NCI-H1048 (cell line): ENCODE measurements around the gene RFK.

Experiments
- DNase-seq: peaks from one replicate; lab custom pipeline; 2025; lab: John Stamatoyannopoulos, UW

Gene RFK

DNA sequence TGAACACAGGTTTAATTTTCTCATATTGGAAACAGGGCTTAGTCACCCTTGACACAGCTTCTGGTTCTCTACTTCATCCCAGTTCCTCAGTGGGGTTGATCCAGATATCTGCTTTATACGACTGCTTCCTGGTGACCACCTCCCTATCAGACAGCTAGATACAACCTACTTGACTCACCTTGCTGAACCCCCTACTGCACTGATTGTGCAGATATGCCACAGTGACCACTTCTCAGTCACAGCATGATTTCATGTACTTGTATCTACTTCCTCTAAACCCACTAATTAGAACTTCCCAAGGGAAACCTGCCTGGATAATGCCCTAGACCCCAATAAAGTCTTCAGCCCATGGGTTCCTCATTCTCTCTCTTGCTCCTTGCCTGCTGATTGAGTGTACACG, 18.4 kb upstream of the RFK start:
- DNase-seq, result no peak

DNA sequence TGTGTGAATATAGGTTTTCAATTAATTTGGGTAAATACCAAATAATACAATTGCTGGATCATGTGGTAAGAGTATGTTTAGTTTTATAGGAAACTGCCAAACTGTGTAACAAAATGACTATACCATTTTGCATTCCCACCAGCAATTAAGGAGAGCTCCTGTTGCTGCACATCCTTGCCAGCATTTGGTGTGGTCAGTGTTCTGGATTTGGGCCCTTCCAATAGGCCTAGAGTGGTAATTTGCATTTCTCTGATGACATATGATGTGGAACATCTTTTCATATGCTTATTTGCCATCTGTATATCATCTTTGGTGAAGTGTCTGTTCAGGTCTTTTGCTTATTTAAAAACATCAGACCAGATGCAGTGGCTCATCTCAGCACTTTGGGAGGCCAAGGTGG, 11.6 kb upstream of the RFK start:
- no peak for DNase-seq

DNA sequence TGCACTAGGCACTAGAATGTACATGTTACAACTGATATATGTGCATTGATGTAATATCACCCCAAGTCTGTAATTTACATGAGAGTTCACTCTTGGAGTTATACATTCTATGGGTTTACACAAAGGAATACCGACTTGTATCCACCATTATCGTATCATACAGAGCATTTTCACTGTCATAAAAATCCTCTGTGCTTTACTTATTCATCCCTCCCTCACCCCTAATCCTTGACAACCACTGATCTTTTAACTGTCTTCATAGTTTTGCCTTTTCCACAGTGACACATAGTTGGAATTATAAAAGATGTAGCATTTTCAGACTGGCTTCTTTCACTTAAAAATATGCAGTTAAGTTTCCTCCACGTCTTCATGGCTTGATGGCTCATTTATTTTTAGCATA, 11.1 kb upstream of the RFK start:
- DNase-seq, result no peak

DNA sequence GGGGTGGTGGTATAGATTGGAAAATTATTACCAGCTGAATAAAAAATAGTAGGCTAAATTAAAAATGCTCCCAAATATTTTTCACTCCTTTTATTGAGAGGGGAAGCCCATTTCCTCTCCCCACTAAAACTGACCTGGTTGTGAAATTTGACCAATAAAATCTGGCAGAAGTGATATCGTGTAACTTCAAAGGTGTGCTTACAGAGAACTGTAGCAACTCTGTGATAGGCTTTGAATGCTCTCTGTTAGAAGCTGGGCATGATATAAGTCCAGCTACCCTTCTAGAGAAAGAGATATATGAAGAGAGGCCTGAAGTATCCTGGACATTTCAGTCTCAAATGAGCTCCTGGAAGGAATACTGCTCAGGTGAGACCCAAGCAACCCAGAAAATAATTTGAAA, 10.2 kb upstream of the RFK start:
- no peak for DNase-seq

DNA sequence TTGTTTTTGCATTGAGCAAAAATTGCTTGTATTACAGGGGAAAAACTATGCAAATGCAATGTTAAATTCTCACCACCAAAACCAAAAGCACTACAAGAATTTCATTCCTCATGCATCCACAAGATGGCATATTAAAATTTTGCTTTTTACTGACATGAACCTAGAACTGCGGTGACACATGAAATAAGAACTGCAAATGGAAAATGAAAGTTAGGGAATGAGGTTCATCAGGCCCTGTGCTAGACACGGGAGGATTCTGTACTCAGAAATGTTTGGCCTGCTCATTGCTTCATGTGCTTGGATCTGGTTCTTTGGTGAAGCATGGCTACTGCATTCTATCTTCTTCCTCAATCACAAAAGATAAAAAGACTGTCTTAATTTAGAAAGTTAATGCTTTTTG, 9.1 kb upstream of the RFK start:
- DNase-seq, result no peak

DNA sequence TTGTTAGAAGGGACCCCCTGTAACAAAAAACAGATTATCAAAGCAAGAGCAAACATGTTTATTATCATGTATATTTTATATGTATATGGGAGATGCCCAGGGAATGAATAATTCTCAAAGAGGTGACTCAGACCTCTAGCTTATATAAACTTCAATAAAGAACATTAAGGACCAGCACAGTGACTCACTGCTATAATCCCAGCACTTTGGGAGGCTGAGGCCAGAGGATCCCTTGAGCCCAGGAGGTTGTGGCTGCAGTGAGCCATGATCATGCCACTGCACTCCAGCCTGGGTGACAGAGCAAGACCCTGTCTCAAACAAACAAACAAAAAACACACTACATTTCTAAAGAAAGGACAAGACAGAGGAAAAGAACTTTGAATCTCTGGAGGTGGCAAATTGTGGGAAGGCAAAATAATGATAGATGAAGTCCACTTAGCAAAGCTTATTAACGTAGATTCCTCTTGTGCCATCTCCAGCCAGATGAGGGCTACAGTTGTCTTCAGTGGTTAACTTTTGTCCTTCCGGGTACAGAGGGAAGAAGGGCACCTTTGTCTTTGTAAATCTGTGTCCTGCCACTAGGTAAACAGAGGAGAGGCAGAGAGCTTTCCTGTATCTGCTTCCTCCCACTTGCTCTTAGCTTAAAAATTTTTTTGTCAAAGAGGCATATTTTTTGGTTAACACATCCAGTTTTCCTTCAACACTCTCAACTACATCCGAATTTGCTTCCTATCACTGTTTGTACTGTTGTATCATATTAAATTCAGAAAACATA, 7.5 kb upstream of the RFK start:
- no peak for DNase-seq

DNA sequence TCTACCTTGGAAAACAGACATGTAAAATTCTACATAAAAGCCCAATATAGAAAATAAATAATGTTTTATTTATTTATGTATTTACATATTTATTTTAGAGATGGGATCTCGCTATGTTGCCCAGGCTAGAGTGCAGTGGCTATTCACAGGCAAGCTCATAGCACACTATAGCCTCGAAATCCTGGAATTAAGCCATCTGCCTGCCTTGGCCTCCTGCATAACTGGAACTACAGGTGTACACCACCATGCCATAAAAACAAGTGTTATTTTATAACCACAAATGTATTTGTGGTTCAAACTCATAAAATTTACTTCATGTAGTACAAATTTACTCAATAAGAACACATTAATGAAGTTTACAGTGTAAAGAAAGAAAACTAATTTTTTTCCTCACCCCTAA, 7.0 kb upstream of the RFK start:
- DNase-seq, result no peak

DNA sequence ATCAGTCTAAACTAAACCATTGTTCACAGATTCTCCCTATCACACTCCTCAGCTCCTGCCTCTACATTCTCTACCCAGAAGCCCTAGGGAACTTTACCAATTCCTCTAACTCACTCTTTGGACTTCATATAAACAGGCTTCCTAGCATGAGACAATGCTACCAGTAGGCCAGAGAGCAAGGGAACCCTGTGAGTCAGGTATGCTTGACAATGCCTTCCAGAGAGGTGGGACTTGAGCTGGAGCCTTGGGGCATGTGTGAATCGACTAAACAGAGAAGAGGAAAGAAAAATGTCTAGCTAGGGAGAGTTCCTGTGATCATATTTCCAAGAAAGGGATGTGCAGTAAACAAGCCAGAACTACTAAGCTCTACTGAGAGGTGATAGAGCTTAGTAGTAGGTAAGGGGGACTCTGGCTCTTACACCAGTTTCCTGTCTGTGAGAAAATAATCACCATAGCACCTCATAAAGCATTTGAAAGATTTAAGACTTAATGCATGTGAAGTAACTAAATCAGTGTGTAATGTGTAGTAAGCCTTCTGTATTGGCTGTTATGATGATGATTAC, 6.4 kb upstream of the RFK start:
- no peak for DNase-seq

DNA sequence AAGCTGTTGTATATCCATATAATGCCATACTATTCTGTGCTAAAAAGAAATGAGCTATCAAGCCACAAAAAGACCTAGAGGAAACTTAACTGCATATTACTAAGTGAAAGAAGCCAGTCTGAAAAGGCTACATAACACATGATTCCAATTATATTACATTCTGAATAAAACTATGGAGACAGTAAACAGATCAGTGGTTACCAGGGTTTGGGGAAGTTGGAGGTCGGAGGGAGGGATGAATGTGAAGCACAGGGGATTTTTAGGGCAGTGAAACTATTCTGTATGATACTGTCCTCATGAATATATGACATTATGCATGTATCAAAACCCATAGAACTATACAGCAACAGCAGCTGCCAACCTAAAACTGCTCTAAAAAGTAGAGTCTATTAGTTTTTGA, 5.6 kb upstream of the RFK start:
- no peak for DNase-seq

DNA sequence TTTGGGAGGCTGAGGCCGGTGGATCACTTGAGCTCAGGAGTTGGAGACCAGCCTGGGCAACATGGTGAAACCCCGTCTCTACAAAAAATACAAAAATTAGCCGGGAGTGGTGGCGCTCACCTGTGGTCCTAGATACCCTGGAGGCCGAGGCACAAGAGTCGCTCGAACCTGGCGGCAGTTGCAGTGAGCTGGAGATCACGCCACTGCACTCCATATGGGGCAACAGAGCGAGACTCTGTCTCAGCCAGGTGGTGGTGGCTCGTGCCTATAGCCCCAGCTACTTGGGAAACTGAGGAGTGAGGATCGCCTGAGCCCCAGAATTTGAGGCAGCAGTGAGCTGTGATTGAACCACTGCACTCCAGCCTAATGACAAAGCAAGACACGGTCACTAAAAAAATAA, 2.4 kb upstream of the RFK start:
- DNase-seq, result no peak

DNA sequence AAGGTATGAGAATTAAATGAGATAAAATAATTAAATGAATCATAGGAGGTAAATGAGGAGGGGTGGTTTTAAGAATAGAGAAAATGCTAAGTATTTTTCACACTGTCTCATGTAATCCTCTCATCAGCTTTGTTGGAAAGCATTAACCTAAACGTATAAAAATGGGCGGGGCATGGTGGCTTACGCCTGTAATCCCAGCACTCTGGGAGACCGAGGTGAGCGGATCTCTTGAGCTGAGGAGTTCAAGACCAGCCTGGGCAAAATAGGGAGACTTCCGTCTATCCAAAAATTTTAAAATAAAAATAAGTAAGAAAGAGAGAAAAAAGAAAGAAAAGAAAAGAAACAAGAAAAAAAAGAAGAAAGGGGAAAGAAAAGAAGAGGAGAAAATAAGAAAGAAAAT, 1.9 kb upstream of the RFK start:
- no peak for DNase-seq

DNA sequence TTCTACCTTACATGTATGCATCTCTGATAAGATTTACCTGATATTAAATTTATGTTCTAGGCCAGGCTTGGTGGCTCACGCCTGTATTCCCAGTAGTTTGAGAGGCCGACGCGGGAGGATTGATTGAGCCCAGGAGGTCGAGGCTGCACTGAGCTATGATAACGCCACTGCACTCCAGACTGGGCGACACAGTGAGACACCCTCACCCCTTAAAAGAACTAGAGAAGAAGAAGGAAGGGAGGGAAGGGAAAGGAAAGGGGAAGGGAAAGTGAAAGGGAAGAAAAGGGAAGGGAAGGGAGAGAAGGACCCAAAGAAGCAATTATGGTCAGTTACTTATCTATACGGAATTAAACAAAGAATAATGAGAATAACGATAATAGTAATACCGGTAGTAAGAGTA, 1.2 kb upstream of the RFK start:
- no peak for DNase-seq

DNA sequence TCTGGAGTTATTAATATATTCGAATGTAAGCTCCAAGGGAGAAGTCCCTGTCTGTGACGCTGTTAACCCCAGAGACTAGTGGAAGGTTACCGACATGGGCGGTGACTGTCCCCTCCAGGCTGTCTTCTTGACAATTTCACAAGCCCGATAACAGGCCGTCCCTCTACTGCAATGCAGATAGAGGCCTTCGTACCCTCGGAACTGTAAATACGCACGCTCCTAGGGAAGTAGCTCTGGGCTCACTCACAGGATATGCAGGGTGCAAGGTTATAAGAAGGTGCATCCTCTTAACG, 680 bp upstream of the RFK start:
- no peak for DNase-seq

DNA sequence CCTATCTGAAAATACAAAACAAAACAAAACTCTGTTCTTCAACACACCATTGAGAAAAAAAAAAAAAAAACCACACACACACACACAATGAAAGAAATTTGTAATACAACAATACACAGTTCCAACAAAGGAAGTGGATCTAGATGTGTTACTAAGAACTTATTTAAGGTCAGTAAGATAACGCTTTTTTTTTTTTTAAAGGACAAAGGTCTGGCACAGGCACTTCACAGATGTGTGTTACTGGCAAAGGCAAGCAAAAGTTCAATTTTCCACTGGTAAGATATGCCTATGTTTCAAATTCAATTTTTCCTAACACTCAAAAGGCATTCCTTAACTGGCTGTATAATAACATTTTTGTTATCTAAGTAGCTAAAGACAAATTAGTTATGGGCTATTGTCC, 3.6 kb downstream of the RFK start:
- no peak for DNase-seq

DNA sequence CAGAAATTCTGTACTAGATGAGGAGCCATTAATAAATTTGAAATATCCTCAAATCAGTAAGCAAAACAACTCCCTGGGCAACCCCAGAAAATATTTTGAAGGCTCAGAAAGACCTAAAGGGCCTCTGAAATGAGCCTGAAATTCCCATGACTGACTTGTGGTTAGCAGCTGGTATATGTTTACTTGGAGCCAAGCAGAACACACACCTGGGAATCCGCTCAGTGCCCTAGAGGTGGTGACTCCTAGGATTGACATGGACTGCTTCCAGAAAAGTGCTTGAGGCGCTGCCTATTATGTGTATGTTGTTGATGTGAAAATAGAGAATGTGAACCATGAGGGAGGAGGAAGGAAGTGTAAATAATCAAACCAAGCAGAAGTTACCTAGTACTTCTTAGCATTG, 14.7 kb downstream of the RFK start:
- no peak for DNase-seq

DNA sequence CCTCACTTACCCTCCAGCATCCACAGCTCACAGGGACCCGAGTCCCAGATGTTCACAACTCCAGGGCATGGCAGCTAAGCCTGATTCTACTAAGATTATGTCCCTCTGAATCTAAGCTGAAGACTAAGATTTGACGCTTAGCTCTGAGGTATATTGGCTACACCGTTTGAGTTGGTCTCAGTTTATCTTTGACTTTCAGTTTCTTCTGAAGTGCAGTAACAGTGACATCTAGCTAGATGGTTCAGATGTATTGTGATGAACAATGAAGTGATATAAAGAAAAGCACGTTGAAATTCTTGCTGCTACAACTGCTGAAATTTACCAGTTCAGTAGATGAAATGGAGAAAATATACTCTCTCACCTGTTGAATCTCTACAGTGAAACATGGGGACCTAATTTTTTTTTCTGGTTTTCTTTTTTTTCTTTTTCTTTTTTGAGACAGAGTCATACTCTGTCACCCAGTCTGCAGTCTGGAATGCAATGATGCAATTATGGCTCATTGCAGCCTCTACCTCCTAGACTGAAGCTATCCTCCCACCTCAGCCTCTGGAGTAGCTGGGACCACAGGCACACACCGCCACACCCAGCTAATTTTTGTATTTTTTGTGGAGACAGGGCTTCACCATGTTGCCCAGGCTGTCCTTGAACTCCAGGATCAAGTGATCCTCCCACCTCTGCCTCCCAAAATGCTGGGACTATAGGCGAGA, 15.7 kb downstream of the RFK start:
- no peak for DNase-seq

DNA sequence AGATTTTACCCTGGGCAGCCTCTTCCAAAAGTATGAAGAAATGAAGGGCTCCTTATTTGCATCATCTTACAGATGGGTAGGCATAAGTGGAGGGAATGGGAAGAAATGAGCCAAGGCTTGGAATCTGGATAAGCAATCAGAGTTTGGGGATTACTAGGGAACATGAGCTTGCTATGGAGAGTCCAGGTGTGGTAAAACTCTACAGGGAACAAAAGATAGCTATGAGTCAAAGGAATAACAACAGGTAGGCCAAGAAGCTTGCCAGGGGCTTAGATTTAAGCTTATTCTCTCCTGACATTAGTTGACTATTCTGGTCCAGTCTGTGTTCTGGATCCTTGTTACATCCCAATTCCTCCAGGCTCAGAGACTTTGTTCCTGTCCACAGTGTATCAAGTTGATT, 16.4 kb downstream of the RFK start:
- DNase-seq, result no peak

DNA sequence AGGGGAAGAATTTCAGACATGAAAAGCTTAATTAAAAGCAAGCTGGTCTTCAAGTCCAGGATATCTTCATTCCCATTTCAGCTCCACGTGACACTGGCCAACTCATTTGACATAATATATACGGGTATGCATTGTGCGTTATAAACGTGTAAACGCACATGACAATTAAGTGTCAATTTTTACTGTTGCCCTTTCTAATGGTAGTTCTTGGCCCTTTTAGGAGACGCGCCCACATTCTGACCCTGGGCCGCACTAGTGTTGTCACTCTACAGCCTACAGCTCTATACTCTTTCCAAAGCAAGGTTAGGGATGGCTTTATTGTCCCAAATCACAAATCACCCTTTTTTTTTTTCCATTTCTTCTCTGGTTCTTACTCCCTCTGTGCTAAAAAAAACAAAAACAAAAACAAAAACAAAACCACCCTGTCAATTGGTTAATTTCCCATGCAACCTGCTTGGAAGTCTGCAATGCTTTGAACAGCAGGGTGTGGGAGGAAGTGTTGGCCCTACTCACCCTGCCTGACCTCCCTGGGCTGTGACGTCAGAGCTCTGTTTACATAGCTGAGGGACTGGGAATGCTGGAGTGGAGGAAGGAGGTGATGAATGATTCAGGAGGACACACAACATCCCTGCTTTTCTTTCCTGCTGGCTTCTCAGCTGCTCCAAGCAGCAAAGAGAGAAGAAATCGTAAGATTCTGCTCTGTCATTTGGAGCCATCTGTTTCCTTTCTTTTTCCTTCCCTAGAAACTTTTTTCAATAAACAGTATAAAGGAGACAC, 19.3 kb downstream of the RFK start:
- no peak for DNase-seq

DNA sequence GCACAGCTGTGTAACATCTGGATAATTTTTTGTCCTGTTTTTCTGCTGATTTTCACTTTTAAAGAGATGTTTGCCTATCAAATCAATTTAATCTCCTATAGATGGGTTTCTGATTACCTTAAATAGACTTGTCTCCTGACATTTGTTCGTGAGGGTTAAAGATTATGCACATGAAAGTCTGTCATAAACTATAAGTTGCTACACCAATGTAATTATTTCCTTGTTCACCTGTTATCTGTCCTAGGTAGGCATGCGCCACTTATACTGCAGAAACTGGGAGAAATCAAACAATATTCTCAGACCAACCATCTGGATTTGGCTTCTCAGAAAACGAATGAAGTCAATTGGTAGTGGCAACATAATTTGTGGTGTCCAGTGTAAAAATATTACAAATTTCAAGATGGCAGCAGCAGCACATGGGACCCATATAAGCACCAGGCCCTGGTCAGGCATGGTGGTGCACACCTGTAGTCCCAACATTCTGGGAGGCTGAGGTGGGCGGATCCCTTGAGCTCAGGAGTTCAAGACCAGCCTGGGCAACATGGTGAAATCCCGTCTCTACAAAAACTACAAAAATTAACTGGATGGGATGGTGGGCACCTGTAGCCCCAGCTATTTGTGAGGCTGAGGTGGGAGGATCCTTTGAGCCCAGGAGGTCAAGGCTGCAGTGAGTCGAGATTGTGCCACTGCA, 20.3 kb downstream of the RFK start:
- DNase-seq, result no peak

DNA sequence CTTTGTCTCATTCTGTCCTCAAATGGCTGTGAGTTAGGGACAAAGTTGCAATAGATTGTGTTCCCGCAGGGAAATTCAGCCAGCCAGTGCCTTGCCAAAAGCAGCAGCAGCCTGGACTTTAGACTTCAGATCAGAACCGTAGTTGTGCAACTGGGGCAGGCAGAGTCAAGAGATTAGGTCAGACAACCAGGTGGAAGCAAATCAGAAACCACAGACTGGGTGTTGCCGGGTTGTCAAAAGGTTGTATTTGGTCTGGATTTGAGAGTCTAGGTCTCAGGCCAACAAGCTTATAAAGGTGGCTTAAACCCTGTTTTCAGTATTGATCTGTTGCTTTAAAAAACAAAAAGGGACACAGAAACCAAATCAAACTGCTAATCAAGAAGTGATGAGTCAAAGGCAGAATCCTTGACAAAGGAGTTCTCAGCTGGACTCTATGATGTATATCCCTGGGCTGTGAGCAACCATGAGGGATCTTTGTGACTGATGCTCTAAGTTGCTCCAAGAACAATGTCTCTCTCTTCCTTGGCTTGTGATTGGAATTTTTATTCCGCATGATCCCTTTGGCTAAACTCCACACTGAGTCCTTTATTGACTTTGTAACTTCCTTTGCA, 20.9 kb downstream of the RFK start:
- no peak for DNase-seq

DNA sequence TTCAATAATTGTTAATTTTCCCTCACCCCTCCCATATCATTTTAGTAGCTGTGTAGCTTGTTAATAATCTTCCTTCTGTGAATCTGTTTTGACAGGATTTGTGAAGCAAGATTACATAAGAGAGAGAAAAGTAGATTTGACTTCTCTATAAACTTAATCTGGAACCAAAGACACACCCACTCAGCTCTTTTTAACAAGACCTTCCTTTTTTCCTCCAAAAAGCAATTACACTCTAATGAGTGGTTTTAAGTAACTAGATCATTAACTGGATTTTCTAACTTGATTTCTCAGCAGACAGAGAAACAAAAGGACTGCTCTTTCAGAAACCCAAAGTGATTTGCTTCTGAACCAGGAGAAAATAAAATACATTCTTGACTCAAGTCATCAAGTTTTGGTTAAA, 21.9 kb downstream of the RFK start:
- no peak for DNase-seq

DNA sequence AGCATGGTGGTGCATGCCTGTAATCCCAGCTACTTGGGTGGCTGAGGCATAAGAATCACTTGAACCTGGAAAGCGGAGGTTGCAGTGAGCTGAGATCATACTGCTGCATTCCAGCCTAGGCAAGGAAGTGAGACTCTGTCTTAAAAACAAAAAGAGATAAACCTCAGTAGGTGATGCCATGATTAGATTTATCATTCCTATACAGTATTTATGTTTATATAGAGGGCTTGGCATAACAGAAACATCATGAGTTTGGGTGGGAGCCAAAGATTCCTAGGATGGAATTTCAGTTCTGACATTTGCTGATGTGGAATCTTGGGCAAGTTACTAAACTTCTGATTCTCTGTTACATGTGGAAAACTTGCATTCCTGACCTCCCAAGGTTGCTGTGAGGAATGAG, 22.3 kb downstream of the RFK start:
- DNase-seq, result no peak
